Fibroblast of pulmonary artery (primary cell): Measurements from ENCODE around the gene PTPN6.
A peak's percentile ranks its signal among the peaks of the same experiment; 100 is the strongest.

Experiments
- DNase-seq: peaks from one replicate; pipeline ENCODE4 v3.0.0-alpha.2; 2010; ENCODE audit warnings: low read depth
- H3K4me3 ChIP-seq: replicated peaks from 2 replicates; pipeline ENCODE4 v1.5.1; 2011; ENCODE audit warnings: low read depth, mild to moderate bottlenecking, control low read depth, low read length, moderate library complexity
- CTCF ChIP-seq: IDR thresholded peaks from 2 replicates; pipeline ENCODE4 v1.5.1; 2011; ENCODE audit warnings: mild to moderate bottlenecking, control low read depth, low read length, inconsistent platforms; ENCODE audit errors: missing control alignments

PTPN6 gene

DNA sequence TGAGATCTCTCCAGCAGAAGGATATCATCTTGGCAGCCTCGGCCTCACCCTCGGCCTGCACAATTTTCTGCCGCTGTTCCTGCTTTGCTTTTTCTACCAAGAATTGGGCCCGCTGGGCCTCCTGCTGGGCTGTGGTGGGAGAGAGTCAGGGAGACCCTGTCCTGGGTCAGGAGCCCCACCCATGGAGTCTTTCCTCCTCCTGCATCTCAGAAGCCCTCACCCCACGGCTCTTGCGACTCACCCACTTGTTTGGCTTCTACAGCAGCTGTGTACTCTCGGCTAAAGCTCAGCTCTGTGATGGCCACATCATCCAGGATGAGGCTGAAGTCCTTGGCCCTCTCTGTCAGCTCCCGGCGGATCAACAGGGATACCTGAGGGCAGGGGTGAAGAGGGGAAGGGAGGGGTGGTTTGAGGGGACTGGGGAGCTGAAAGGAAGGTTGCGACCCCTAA, 16.5 kb downstream of the PTPN6 start:
- DNase-seq: no peak
- no peak overlapping the region for H3K4me3 ChIP-seq
- TF ChIP-seq CTCF: no peak

DNA sequence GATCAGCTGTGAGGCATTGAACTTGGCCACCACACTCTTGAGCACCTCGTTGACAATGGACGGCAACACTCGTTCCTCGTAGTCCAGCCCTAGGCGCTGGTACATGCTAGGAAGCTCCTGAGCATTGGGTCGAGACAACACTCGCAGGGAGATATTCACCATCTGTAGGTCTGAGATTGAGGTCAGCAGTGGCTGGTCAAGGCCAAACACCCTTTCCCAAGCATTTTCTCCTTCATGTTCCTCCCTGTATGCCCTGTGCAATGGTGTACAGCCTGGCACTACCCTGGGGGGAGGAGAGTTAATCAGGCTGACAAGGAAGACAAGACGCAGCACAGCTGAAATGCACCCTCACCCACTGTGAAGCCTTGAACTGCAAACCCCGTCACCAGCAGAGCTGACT, 17.3 kb downstream of the PTPN6 start:
- DNase-seq: no peak
- no peak for TF ChIP-seq CTCF
- H3K4me3 ChIP-seq: peak overlapping the region; percentile 10

GRCh38 chr12:6970096-6970527, 19.0 kb downstream of the PTPN6 start:
- no peak for DNase-seq
- no peak for TF ChIP-seq CTCF

DNA sequence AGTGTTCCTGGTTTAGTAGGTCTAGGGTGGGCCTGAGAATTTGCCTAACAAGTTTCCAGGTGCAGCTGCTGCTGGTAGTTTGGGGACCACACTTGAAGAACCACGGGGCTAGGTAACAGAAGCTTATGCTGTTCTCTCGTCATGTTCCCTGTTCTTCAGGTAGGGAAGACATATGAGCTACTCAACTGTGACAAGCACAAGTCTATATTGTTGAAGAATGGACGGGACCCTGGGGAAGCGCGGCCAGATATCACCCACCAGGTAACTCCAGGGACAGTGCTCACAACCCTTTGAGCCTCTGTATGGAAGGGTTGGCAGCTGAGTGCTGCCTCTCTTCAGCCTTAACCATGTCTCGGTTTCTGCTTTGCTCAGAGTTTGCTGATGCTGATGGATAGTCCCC, 23.0 kb downstream of the PTPN6 start:
- no peak for DNase-seq
- TF ChIP-seq CTCF: no peak
- no peak overlapping the region for H3K4me3 ChIP-seq

More at GRCh38 chr12:6970096-6970527, 19.0 kb downstream of the PTPN6 start:
- H3K4me3 ChIP-seq: peak overlapping the region; percentile 100

- no peak for DNase-seq
- H3K4me3 ChIP-seq: no peak overlapping the region
- no peak for TF ChIP-seq CTCF
Observed at GRCh38 chr12:6975297-6976032, 24.3 kb downstream of the PTPN6 start.

DNA sequence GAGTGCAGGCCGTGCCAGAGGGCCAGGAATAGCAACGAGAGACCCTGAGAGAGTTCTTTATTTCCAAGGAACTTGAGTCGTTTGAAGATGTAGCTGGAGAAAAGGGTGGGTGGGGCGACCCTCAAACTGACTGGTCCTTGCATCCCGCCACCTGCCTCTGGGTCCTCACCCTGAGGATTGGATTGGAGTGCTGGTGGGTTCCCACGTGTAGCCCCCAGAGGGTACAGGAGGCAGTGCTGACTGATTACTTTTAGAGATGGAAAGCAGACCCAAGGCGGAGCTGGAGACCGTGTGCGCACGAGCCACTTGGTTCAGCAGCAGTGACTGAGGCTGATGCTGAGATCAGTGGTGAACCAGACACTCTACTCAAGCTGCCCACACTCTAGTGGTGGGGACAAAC, 26.5 kb downstream of the PTPN6 start:
- TF ChIP-seq CTCF: no peak
- no peak for DNase-seq

DNA sequence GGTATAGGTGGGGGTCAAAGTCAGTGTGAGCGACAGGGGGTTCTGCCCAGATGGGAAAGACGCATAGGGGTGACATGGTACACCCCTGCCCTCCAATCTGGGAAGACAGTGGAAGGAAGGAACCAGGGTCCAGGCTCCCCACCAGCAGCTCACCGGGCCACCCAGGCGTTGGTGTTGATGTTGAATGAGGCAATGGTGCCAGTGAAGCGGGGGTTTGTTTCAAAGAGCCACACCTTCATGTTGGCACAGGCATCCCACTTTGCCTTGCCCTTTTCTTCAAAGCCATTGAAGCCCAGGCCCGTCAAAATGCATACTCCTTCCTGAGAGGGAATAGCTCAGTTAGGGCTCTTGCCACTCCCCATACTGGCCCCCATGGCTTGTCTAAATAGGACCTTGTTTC, 27.0 kb downstream of the PTPN6 start:
- no peak for TF ChIP-seq CTCF
- no peak for DNase-seq
- no peak overlapping the region for H3K4me3 ChIP-seq

More for the DNA sequence above, 26.5 kb downstream of the PTPN6 start:
- H3K4me3 ChIP-seq: no peak overlapping the region
